ENCODE data around the gene NKPD1.
A peak's percentile ranks its signal among the peaks of the same experiment; 100 is the strongest.

NKPD1 gene

GRCh38 chr19:45138303-45138751 lies 22.5 kb downstream of the NKPD1 start:
- Mint-ChIP-seq H3K4me1 (peaks cover 46% of the 10 kb centered on the region), H3K4me3 (no peak overlapping the region), H3K27ac (peak overlapping the region; percentile 69), H3K27me3 (ENCODE audit: low read depth, poor library complexity) (no peaks in the 10 kb centered on the region), H3K9me3 (no peaks in the 10 kb centered on the region), H3K36me3 (ENCODE audit: low read depth) (peaks cover 15% of the 10 kb centered on the region)
- no peak for TF ChIP-seq CTCF (IDR thresholded peaks at IDR 0.05)
- DNase-seq = no peak

- Mint-ChIP-seq H3K4me1 (peaks cover 39% of the 10 kb centered on the region), H3K36me3 (ENCODE audit: low read depth) (peaks cover 5% of the 10 kb centered on the region), H3K27ac (peak overlapping the region; percentile 94), H3K9me3 (no peaks in the 10 kb centered on the region), H3K4me3 (no peak overlapping the region), H3K27me3 (ENCODE audit: low read depth, poor library complexity) (no peaks in the 10 kb centered on the region)
- DNase-seq = no peak
- TF ChIP-seq CTCF (IDR thresholded peaks at IDR 0.05) = no peak
Measured at GRCh38 chr19:45137179-45137761, 23.5 kb downstream of the NKPD1 start.

- H3K27me3 Mint-ChIP-seq (ENCODE audit: low read depth, poor library complexity) = no peaks in the 10 kb centered on the region
- H3K9me3 Mint-ChIP-seq = no peaks in the 10 kb centered on the region
- H3K27ac Mint-ChIP-seq = peak overlapping the region; percentile 94
- H3K36me3 Mint-ChIP-seq (ENCODE audit: low read depth) = peaks cover 5% of the 10 kb centered on the region
- H3K4me1 Mint-ChIP-seq = peaks cover 43% of the 10 kb centered on the region
- H3K4me3 Mint-ChIP-seq = no peak overlapping the region
- DNase-seq = no peak
- TF ChIP-seq CTCF (IDR thresholded peaks at IDR 0.05) = no peak
Measured at GRCh38 chr19:45136507-45137178, 24.1 kb downstream of the NKPD1 start.

GRCh38 chr19:45135176-45135885 lies 25.5 kb downstream of the NKPD1 start:
- no peaks in the 10 kb centered on the region for H3K27me3 Mint-ChIP-seq (ENCODE audit: low read depth, poor library complexity)
- H3K4me3 Mint-ChIP-seq = no peak overlapping the region
- peaks cover 56% of the 10 kb centered on the region for H3K4me1 Mint-ChIP-seq
- no peaks in the 10 kb centered on the region for H3K9me3 Mint-ChIP-seq
- peak overlapping the region; percentile 70 for H3K27ac Mint-ChIP-seq
- no peaks in the 10 kb centered on the region for H3K36me3 Mint-ChIP-seq (ENCODE audit: low read depth)
- DNase-seq = no peak
- TF ChIP-seq CTCF (IDR thresholded peaks at IDR 0.05) = no peak

GRCh38 chr19:45133661-45134060 lies 27.1 kb downstream of the NKPD1 start:
- no peak for DNase-seq
- Mint-ChIP-seq H3K9me3 (no peaks in the 10 kb centered on the region), H3K27me3 (ENCODE audit: low read depth, poor library complexity) (peaks cover 2% of the 10 kb centered on the region), H3K36me3 (ENCODE audit: low read depth) (no peaks in the 10 kb centered on the region), H3K27ac (peak overlapping the region; percentile 94), H3K4me1 (peaks cover 60% of the 10 kb centered on the region), H3K4me3 (no peak overlapping the region)
- TF ChIP-seq CTCF (IDR thresholded peaks at IDR 0.05) = no peak

All from nephron progenitor cell (in vitro differentiated cells).